Measurements from ENCODE around the gene PRPH2. TPM values are rescaled to one million over a fixed set of nuclear protein-coding genes. Genes with fewer than 3 reads are reported as not detected.

PRPH2 gene
- polyA plus RNA-seq, 1 of the 3 experiments (the other 2 are of a cell fraction) = not detected

Small RNAs within 50 kb of the gene (small RNA-seq; reads per million reads assigned to genes)
- 0 to 0.10 (median 0) reads per million in 7 experiments for gene RNU6-890P

Other genes starting within 250 kb of the PRPH2 start
- gene UBR2, start 158.6 kb downstream of the PRPH2 start, polyA plus RNA-seq (2012; rRNA removed) = 5.2 and 7.2 TPM in 2 replicates
- 12.7 and 18.2 TPM in 2 replicates for gene TBCC, start 23.5 kb upstream of the PRPH2 start, polyA plus RNA-seq (2012; rRNA removed)
- gene BICRAL, start 59.5 kb upstream of the PRPH2 start, polyA plus RNA-seq (2012; rRNA removed) = 5.1 and 6.6 TPM in 2 replicates
- 22.1 and 28.7 TPM in 2 replicates for gene RPL7L1, start 157.0 kb upstream of the PRPH2 start, polyA plus RNA-seq (2012; rRNA removed)
- gene PTCRA, start 193.5 kb upstream of the PRPH2 start, polyA plus RNA-seq (2012; rRNA removed) = not detected in 2 replicates
- 59.2 and 77.5 TPM in 2 replicates for gene CNPY3, start 206.9 kb upstream of the PRPH2 start, polyA plus RNA-seq (2012; rRNA removed)
- 1.4 and 2.0 TPM in 2 replicates for gene GNMT, start 238.2 kb upstream of the PRPH2 start, polyA plus RNA-seq (2012; rRNA removed)

Measured in SK-N-SH (cell line).